Raji (cell line): ENCODE measurements around the gene STRIP2.

ENCODE experiments used
- POLR2A ChIP-seq: IDR thresholded peaks from 2 replicates; pipeline ENCODE4 v1.6.1; 2011; ENCODE audit warnings: low read depth, low read length, control low read depth; ENCODE audit not compliant: insufficient read depth

The STRIP2 gene

DNA sequence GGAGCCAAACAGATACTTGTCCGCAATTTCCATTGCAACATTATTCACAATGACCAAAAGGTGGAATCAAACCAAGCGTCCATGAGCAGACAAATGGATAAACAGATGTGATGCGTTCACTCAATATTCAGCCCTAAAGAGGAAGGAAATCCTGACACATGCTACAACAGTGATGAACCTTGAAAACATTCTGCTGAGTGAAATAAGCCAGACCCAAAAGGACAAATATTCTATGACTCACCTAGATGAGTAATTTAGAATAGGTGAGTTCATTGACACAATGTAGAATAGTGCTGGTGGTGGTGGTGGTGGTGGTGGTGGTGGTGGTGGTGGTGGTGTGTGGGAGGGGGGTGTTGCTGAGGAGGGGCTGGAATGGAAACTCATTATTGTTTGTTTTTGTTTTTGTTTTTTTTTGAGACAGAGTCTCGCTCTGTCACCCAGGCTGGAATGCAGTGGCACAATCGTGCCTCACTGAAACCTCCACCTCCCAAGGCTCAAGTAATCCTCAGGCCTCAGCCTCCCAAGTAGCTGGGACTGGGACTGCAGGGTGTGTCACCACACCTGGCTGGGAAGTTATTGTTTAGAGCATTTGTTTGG is 96.7 kb downstream of the STRIP2 start:
- TF ChIP-seq POLR2A, result no peak

DNA sequence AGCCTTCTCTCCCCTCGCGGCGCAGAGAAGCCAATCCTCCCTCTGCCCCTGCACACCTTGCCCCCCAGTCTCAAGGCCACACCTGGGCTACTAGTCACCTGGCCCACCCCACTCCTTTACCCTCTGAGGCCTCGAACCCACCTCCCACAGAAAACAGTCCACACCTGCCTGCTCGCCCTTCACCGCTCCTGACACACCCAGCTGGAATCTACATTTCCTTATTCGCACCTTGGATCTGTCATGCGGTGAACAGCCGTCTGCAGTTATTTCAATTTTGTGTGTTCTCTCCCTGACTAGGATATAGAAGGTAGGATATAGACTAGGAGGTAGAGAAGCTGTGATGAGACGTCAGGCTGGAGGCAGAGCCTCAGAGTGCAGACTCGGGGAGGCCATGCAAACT is 97.5 kb downstream of the STRIP2 start:
- TF ChIP-seq POLR2A, result no peak

DNA sequence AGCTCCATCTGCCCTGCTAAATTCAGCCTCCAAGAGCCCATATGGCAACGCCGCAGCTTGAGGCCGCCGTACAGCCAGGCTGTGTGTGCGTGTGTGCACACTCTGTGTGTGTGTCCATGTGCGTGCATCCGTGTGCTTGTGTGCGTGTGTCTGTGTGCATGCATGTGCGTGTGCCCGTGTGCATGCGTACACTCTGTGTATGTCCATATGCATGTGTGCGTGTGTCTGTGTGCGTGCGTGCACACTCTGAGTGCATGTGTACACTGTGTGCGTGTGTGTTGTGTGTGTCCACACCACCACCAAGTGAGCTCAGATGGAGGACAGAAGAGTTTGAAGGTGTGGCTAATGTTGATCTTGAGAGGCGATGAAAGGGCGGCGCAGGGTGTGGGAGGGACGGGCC is 98.1 kb downstream of the STRIP2 start:
- no peak for TF ChIP-seq POLR2A

DNA sequence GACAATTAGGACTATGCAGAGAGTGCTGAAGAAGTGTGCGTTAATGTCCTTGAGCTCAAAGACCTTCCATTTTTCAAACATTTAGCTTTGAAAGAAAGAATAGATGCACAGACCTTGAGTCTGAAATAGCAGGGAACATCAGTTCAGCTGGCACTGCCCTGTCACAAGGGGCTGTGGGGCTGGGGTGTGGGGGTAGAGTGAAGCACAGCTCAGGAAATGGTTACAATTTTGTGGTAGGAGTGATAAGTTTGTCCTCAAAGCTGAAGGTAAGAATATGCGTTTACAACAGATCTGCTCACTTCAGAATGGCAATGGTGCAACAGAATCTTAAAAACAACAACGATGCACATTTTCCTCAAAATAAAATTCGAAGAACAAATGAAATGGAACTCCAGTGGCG is 101.7 kb downstream of the STRIP2 start:
- no peak for TF ChIP-seq POLR2A

DNA sequence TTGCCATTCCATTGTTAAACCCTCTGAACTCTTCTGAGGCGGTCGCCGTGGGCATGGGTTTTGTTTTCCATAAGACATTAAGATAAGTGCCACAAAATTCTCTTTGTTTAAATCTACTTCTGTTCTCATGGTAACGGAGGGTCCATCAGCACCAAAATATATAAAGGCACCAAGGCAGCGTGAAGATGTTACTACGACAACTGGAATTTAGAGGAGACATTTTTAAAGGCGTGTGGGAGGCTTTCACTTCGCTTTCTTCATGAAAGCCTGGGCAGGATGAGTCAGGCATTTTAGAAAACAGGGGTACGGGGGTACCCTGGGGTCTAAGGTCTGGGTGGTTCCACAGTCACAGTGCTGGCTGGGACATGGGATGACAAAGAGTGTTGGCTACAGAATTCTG is 102.1 kb downstream of the STRIP2 start:
- TF ChIP-seq POLR2A, result no peak
